IPS DF 4.7 (cell line): ENCODE measurements around the gene CAST.

Experiments
- DNase-seq: peaks from one replicate; pipeline ENCODE4 v3.0.0-alpha.2; 2013; ENCODE audit warnings: low spot score; ENCODE audit errors: extremely low read depth

CAST gene

GRCh38 chr5:96671441-96671840 lies 9.3 kb downstream of the CAST start:
- no peak for DNase-seq

DNA sequence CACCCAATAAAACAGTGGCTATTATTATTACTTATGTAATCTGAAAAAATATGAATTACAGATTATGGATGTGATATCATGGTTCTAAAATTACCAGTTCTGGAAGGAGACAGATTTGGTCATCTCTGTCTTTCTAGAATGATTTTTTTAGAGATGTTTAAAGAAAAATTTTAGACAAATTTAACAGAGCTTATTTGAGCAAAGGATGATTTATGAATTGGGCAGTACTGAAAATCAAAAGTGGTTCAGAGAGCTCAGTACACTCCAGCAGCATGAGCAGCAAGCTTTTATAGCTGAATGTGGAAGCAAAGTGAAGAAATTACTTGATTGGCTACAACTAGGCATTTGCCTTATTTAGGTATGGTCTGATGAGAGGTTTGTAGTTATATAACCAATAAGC lies 11.0 kb downstream of the CAST start:
- DNase-seq = no peak

DNA sequence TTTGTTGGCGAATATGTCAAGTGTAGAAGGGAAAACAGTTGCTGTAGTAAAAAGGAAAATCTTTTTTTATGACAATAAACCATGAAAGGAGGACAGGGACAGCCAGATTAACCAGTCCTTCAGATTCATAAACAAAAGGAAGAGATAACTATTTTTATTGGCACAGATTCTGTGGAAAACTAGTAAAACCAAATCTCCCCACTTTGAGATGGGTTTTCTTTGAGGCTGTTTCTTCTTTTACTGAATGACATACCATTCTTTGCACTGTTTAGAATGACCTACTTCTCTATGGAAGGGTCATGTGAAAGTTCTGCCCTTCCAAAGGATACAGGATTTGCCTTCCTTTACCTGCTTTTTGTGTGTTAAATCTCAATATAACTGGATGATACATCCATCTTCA lies 13.7 kb downstream of the CAST start:
- DNase-seq = no peak

DNA sequence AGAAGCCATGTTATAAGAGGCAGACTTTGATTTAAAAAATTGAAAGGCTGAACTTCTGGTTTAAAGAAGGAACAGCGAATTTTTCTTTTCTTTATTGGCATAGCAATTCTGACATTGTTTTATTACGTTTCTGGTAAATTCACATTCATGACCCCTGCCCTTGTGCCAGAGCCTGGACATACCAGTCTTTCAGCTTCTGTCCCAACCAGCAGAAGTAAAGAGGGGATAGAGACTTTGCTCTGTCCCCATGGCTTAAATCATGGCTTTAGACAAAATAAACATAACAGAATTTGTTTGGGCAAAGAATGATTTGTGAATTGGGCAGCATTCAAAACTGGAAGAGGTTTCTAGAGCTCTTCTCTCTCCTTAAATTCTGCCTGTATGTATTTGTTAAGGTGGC lies 15.3 kb downstream of the CAST start:
- DNase-seq = no peak

DNA sequence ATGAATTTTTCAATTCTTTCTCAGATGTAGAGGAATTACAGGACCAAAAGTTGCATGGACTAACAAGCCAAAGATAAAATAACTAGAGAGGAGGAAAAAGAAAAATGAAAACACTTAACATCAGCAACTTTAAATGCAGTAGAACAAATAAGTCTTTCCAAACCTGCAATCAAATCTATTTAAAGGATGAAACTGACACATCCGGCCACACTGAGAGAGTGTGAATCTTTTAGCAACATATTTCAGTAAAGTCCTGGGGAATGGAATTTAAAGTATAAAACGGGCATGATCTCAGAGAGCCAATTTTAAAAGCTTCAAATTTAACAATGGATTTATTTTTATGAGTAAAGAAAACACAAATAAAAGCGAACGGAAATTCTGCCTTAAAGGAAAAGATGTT lies 17.1 kb downstream of the CAST start:
- DNase-seq = no peak

GRCh38 chr5:96680759-96681470 lies 18.7 kb downstream of the CAST start:
- no peak for DNase-seq

DNA sequence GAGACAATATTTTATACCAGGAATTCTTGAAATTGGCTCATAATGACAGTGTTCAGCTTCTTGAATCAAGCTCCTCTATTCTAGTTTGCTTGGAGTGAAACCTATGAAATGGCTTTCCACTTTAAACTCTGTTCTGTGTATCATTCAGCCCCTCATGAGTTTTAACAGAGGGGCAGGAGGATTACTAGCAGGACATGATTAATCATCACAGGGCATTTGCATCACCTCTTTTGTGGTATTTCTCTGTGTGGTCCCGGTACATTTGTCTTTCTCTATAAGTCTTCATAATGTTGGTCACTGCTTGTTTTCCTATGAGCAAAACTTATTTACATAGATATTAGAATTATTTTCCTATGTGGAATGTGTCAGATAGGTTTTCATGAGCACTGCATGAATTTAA lies 21.2 kb downstream of the CAST start:
- DNase-seq = no peak

DNA sequence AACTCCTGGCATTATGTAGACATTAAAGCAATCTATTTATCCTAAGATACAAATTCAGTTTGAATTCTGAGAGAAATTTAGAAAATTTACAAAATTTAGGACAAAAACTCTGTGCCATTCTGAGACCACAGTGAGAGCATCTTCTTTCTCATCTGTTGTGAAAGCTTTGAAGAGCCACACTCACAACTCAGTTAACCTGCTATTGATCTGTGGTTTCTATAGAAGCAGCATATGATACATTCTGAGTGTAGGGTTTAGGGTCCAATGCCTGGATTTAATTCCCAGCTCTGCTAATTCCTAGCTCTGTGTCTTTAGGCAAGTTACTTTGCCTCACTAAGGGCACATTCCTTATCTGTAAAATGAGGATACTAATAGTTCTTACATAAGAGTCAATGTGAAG lies 21.6 kb downstream of the CAST start:
- DNase-seq = no peak

DNA sequence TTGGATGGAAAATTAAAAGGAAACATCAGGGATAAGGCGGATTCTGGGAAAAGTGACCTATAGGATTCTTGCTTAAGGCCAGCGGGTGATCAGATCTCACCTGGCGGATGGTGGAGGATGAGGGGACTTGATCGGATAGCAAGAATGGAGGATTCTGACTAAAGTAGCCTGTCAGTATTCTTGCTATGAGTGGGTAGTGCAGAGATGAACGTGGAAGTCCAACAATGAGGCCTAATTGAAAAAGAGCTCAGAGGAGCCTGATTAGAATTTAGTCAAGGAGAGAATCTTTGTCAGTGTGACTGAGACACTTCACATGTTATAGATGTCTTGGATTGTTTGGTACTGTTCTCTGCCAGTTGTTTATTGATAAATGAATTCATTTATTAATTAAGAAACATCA lies 24.9 kb downstream of the CAST start:
- no peak for DNase-seq

DNA sequence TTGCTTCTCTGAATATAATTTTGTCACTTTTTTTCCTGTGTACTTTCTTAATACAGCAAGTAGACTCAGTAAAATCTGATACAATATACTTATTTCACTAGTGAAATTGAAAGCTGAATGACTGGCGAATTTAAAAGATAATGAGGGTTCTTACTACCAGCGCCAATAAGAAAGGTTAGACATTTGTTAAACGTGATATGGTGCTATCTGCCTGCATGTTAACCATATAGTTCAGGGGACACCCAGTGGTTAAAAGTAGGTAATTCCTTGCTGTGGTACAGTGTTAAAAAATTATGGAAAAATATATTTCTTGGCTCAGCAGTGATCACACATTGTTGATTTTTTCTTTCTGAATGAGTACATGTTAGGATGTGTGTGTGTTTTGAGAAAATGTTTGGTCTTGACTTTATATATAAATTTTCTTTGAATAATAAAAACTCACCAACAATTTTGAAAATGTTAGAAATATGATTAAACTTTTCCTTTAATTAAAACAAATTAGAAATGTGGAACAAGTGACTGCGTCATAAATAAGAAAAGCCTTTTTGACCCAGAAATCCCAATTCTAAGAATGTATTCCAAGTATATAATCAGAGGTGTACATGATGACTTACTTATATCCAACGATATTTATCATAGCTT lies 25.8 kb downstream of the CAST start:
- DNase-seq = no peak

GRCh38 chr5:96690861-96691260 lies 28.7 kb downstream of the CAST start:
- DNase-seq = no peak

DNA sequence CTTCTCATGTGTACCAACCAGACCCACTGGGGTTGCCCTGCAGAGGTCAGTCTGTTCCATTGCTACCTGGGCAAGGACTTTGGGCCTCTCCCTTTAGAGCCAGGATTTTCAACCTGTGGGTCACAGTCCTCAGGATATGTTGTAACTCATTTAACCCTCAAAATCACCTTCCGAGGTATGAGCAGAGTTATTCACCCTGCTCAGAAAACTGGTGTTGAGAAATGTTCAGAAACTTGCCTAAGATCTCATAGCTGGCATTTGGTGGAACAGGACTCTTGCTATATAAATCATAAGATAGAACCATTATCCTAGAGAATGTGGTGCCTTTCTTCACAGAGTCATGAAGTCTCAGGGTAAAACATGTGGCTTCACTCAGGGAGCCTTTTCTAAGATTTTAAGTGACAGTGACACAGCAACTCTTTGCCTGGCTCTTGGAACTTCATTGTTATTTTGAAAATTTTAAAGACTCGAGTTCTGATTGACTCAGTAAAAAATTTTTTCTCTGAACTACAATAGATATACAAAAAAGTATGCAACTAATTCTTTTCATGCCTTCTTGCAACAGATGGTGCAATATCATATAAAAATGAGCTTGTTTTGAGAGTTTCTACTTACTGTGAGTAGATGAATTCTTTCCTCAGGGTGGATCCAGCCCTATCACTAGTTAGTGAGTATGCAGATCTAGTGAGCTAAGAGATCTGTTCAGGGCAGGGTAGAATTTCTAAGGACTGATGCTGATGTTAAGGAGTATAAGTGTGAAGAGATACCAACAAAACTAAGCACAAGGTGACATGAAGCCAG lies 29.5 kb downstream of the CAST start:
- no peak for DNase-seq

DNA sequence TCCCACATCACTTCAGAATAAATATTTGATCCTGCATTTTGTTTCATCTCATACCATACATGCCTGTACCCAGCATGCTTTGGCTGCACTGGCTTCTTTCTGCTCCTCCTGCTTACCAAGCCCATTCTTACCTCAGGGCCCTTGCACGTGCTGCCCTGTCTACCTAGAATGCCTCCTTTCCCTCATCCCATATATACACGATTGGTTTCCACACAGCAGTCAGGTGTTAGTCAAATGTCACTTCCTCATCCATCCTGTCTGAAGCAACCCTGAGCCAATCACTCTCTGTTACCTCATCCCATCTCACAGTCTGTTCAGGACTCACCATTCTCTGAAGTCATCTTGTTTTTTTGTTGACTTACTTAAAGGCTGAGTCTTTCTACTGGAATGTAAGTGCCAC lies 30.3 kb downstream of the CAST start:
- DNase-seq = no peak

GRCh38 chr5:96699186-96699820 lies 37.1 kb downstream of the CAST start:
- no peak for DNase-seq

DNA sequence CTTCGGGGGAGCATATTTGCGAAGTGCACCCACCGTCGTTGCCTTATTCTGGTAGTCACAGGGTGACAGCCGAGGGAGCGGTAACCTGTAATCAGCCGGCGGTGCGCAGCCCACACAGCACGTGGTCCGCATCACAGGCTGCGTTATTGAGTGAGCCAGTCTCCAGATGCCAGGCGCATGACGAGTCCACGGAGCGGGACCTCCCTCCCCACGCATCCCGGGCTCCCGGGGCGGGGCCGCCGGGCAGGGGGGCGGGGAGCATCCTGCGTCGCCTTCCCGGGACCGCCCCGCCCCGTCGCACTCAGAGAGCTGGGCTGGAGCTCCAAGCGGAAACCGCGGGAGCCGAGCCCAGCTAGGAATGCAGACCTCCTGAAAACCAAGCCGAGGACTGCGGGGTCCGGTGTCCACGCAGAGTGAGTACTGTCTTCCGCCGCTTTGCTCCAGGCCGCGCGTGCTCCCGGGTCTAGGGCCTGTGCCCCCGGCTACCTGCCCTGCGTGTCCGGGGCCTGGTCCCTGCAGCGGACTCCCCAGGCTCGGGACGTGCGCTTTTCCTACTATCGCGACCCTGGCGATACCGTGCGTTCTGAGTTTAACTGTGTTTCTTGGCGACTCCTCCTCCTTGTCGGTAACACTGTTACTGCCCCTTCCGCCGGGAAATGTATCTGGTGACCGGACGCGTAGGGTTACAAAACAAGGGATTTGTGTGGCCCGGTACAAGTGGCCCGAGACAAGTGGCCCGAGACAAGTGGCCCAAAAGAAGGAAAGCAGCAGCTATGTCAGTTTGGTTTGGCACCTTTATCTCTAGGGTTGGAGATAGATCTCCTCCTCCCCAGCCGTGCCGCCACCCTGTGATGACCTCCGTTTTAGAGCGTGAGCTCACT lies 40.6 kb downstream of the CAST start:
- DNase-seq = no peak

DNA sequence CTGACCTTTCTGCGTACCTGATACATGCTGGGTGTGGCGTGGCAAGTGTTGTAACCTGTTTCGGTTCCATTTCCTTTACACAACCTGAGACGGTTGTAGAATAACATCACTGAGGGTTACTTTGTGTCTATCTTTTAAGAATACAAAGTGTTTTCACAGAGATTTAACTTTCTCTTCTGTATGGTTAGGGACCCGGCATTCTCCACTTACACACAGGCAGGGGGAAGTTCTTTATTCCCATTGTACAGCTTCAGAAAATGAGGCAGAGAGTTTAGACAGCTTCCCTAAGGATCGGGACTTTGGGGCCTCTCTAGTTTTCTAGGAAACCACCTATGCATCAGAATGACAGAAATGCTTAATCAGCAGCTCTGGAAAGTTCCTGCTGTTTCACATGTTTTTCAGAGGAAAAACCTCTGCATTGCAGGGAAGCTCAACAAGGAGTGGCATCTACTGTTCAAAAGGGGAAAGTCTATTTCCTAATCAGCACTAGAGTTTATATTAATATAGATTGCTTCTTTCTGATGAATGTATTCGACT lies 41.3 kb downstream of the CAST start:
- DNase-seq = no peak

DNA sequence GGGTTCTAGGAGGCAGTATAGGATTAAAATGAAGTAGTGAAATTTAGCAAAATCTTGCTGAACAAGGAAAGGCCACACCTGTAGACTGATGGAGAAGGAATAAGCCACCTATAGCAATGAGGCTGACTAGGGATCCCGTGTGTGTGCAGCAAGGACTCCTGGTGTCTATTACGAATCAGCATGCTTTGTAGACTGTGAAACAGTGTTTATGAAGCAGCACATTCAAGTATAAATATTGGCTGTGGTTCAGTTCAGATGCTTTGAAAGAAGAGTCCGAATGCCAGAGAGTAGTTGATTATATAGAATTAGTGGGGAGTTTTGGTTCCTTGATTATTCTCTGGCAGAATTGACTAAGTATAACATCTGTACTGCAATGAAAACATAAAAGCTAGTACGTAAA lies 41.8 kb downstream of the CAST start:
- DNase-seq = no peak

- DNase-seq = no peak
Observed at GRCh38 chr5:96706433-96707111, 44.4 kb downstream of the CAST start.

DNA sequence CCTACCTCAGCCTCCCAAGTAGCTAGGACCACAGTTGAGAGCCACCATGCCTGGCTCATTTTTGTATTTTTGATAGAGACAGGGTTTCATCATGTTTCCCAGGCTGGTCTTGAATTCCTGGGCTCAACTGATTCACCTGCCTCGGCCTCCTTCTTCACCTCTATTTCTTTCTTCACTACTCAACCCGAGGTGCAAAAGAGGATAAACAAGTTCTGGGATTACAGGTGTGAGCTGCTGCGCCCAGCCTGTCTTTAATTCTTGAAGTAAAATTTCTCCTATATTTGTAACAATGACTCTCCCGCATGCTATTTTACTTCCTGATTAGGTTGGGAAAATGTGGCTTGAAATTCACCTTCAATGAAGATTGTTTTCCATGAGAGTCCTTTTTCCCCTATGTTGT lies 46.4 kb downstream of the CAST start:
- no peak for DNase-seq

GRCh38 chr5:96709152-96709821 lies 47.1 kb downstream of the CAST start:
- DNase-seq = no peak
